OCI-LY3 (cell line): Measurements from ENCODE around the gene RAB26.
"Not testable (repeated sequence)": the region's sequence is repeated elsewhere in the genome, so short reads cannot be mapped to it uniquely, and the experiment has no call there.

Experiments
- H2AFZ ChIP-seq: fragments of 200-600, 300-600 bp; shearing (Covaris generic); 2 replicates; pipeline ENCODE4 v1.6.0; 2014; ENCODE audit warnings: antibody characterized with exemption, low read depth, low read length
- H3K27ac ChIP-seq: fragments of 200-600, 300-600 bp; sonication (generic); 2 replicates; pipeline ENCODE4 v1.5.1; 2014; ENCODE audit warnings: mild to moderate bottlenecking, low read length, moderate library complexity, mixed read lengths
- H3K27me3 ChIP-seq: fragments of 200-600, 300-600 bp; sonication (generic); 2 replicates; pipeline ENCODE4 v1.6.1; 2014; ENCODE audit warnings: low read depth, low read length, mixed read lengths
- H3K36me3 ChIP-seq: fragments of 200-600, 300-600 bp; sonication (generic); replicated peaks from 2 replicates; pipeline ENCODE3; 2014; ENCODE audit warnings: low read depth, low read length, mixed read lengths
- H3K4me1 ChIP-seq: fragments of 300-600, 200-600 bp; sonication (generic); 2 replicates; pipeline ENCODE4 v1.6.1; 2014; ENCODE audit warnings: low read length, mixed read lengths
- H3K4me2 ChIP-seq: fragments of 200-600, 300-600 bp; sonication (generic); 2 replicates; pipeline ENCODE4 v1.6.1; 2014; ENCODE audit warnings: low read length, mixed read lengths
- H3K4me3 ChIP-seq: fragments of 300-600, 200-600 bp; sonication (generic); 2 replicates; pipeline ENCODE4 v1.5.1; 2014; ENCODE audit warnings: antibody characterized with exemption, mild to moderate bottlenecking, low read length, moderate library complexity
- H3K79me2 ChIP-seq: fragments of 300-600, 200-600 bp; shearing (Covaris generic); 2 replicates; pipeline ENCODE4 v1.6.1; 2014; ENCODE audit warnings: mild to moderate bottlenecking, low read length, mixed read lengths
- H3K9ac ChIP-seq: fragments of 300-600, 200-600 bp; shearing (Covaris generic); 2 replicates; pipeline ENCODE4 v1.6.0; 2014; ENCODE audit warnings: mild to moderate bottlenecking, low read length, moderate library complexity
- H3K9me3 ChIP-seq: fragments of 200-600, 300-600 bp; shearing (Covaris generic); 2 replicates; pipeline ENCODE4 v1.6.1; 2014; ENCODE audit warnings: low read length, mixed read lengths; ENCODE audit not compliant: insufficient read depth
- H4K20me1 ChIP-seq: fragments of 200-600, 300-600 bp; sonication (generic); 2 replicates; pipeline ENCODE4 v1.6.1; 2016; ENCODE audit warnings: low read length, mixed read lengths; ENCODE audit not compliant: insufficient read depth

RAB26 gene

GRCh38 chr16:2107791-2108125, 40.7 kb upstream of the RAB26 start:
- not testable (repeated sequence) for H3K36me3 ChIP-seq, H4K20me1 ChIP-seq, H2AFZ ChIP-seq, H3K4me1 ChIP-seq, H3K4me3 ChIP-seq, H3K9ac ChIP-seq, H3K4me2 ChIP-seq, H3K79me2 ChIP-seq, H3K9me3 ChIP-seq, H3K27ac ChIP-seq, H3K27me3 ChIP-seq

- H4K20me1 ChIP-seq, H3K9ac ChIP-seq, H3K27ac ChIP-seq, H3K79me2 ChIP-seq, H2AFZ ChIP-seq, H3K4me3 ChIP-seq, H3K27me3 ChIP-seq, H3K9me3 ChIP-seq, H3K4me2 ChIP-seq, H3K36me3 ChIP-seq, H3K4me1 ChIP-seq: not testable (repeated sequence)
Measured at GRCh38 chr16:2108446-2109270, 39.8 kb upstream of the RAB26 start.

- not testable (repeated sequence) for H3K27me3 ChIP-seq, H3K4me2 ChIP-seq, H4K20me1 ChIP-seq, H3K79me2 ChIP-seq, H2AFZ ChIP-seq, H3K4me1 ChIP-seq, H3K36me3 ChIP-seq, H3K9me3 ChIP-seq, H3K9ac ChIP-seq, H3K27ac ChIP-seq, H3K4me3 ChIP-seq
Measured at GRCh38 chr16:2109271-2109580, 39.2 kb upstream of the RAB26 start.

- not testable (repeated sequence) for H3K4me2 ChIP-seq, H3K27ac ChIP-seq, H2AFZ ChIP-seq, H4K20me1 ChIP-seq, H3K4me3 ChIP-seq, H3K9me3 ChIP-seq, H3K36me3 ChIP-seq, H3K9ac ChIP-seq, H3K79me2 ChIP-seq, H3K4me1 ChIP-seq, H3K27me3 ChIP-seq
Measured at GRCh38 chr16:2109872-2110271, 38.6 kb upstream of the RAB26 start.

GRCh38 chr16:2110332-2111008, 38.0 kb upstream of the RAB26 start:
- H3K27me3 ChIP-seq, H3K36me3 ChIP-seq, H4K20me1 ChIP-seq, H3K9me3 ChIP-seq, H3K79me2 ChIP-seq, H3K4me1 ChIP-seq, H3K27ac ChIP-seq, H3K9ac ChIP-seq, H2AFZ ChIP-seq, H3K4me3 ChIP-seq, H3K4me2 ChIP-seq: not testable (repeated sequence)

GRCh38 chr16:2111009-2111353, 37.4 kb upstream of the RAB26 start:
- not testable (repeated sequence) for H4K20me1 ChIP-seq, H3K36me3 ChIP-seq, H3K4me1 ChIP-seq, H3K27me3 ChIP-seq, H3K9me3 ChIP-seq, H3K79me2 ChIP-seq, H3K4me3 ChIP-seq, H3K9ac ChIP-seq, H3K27ac ChIP-seq, H3K4me2 ChIP-seq, H2AFZ ChIP-seq

GRCh38 chr16:2111412-2112335, 36.8 kb upstream of the RAB26 start:
- not testable (repeated sequence) for H3K27ac ChIP-seq, H3K9ac ChIP-seq, H3K9me3 ChIP-seq, H3K79me2 ChIP-seq, H3K4me3 ChIP-seq, H3K27me3 ChIP-seq, H3K4me1 ChIP-seq, H3K4me2 ChIP-seq, H4K20me1 ChIP-seq, H2AFZ ChIP-seq, H3K36me3 ChIP-seq

GRCh38 chr16:2112539-2113106, 35.8 kb upstream of the RAB26 start:
- H3K27ac ChIP-seq, H3K79me2 ChIP-seq, H3K36me3 ChIP-seq, H3K9ac ChIP-seq, H2AFZ ChIP-seq, H3K4me2 ChIP-seq, H3K4me1 ChIP-seq, H3K9me3 ChIP-seq, H4K20me1 ChIP-seq, H3K4me3 ChIP-seq, H3K27me3 ChIP-seq: not testable (repeated sequence)

GRCh38 chr16:2114225-2114624, 34.2 kb upstream of the RAB26 start:
- H4K20me1 ChIP-seq, H3K79me2 ChIP-seq, H3K27ac ChIP-seq, H3K27me3 ChIP-seq, H3K4me1 ChIP-seq, H3K9ac ChIP-seq, H3K36me3 ChIP-seq, H3K4me3 ChIP-seq, H2AFZ ChIP-seq, H3K9me3 ChIP-seq, H3K4me2 ChIP-seq: not testable (repeated sequence)
